CD4-positive, alpha-beta T cell treated with Interleukin-10 for 1 hour (primary cell): Measurements from ENCODE around the gene UNC5C.
"Not testable (repeated sequence)": the region's sequence is repeated elsewhere in the genome, so short reads cannot be mapped to it uniquely, and the experiment has no call there.

Experiments used
- DNase-seq: peaks from one replicate; pipeline ENCODE4 v3.0.0-alpha.2; 2020

UNC5C gene

DNA sequence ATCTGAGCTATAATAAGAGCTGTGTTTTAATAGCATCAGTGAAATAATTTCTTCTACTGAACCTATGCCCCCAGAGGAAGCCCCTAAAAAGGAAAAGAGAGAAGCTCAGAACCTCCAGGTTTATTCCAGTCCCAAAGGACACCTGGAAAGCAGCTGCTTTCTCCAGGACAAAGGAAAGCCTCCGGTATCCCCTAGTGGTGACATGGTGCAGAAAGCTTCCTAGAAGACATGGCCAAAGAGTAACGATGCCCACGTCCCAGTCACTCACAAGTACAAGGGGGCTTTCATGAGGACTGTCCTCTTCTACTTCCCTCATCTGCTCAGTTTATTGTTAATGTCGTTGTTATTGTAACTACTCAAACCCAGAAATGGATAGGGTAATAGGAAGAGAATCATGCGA lies 343.9 kb downstream of the UNC5C start:
- DNase-seq, result no peak

DNA sequence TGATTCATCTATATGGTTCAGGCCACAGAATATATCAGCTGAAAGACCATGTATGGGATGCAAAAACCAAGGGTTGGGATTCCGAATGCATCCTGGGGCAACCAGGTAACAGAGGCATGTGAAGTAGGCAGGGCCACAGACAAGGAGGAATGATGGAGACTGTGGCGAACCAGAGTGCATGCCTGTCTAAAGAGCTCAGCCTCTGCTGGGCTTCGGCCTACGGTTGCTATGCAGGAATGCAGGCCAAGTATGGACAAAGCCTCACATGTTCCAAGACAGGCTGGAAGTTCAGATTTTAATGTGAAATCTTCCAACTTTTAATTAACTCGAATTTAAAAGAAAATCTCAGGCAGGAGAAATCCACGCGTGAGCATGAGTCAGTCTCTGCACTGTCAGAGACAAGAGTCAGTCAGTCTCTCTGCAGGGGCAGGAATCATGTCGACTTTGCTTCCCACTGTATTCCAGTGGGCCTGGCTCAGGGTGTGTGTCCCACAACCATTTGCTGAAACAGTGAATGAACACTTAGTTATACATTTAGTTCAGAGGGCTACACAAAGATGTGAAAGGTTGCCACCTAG lies 344.4 kb downstream of the UNC5C start:
- no peak for DNase-seq

DNA sequence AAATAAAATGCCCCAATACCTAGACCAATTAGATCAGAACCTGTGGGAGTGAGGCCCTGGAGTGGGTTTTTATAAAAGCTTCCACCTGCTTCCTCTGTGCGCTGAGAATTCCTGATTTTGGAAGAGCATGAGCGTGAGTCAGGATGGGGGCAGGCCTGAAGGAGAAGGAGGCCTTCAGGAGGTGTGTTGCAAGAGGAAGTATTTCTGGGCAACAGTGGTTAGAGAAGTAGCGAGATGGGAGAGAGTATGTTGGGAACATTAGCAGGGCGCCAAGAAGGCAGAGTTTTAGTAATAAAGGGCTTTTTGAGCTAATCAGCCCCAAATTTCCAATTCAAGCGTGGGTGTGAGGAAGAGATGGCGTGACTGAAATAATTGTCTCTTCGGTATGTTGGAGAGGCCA lies 349.8 kb downstream of the UNC5C start:
- no peak for DNase-seq

DNA sequence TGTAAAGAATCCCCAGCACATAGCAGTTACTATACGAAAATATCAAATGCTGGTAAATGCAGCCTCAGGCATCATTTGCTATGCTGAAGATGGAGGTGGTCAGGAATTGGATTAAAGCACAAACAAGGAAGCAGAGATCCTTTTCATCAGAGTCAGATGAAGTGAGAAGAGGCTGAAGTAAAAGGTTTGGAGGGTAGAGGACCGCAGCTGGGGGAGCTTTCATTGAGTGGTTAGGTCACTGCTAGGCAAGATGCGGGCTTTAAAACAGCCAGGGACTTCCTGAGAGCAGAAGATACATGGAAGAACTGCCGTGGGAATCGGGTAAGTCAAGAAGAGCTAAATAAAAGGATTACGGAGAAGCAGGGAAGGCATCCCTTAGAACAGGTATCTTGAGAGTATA lies 351.4 kb downstream of the UNC5C start:
- no peak for DNase-seq

DNA sequence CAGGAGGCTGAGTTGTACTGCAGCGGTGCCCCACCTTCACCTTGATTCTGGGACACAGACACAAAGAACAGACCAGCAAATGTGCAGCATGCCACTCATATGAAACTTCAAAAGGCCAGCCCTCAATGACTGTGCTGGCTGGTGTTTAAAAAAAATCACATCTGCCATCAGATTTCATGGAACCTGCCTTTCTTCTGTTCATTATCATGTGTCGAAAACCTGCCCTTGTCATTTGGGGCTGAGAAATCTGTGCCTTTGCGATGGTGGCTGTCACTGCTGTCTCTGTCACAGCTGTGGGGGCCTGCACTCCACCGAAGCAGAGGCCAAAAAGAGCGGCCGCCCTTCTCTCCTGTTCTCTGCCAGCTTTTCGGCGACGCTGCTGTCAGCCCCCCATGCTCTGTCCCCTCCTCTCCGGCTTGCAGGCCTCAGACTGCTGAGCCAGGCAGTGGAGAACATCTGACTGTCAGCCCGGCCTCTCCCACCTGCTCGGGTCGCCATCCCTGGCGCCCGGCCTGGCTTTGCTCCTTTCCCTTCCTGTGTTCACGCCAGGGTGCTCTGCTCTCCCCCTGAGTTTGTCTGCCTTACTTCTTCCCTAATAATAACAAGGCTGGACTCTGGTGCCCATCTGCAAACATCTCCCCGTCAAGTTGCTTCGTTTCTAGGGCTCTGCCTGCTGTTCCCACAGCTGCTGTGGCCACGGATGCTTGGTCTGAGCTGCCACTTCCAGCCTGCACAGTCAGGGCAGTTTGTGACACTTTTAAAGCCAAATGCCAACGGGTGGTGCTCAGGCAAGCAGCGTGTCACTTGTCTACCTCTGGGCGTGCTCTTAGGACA lies 355.2 kb downstream of the UNC5C start:
- DNase-seq, result no peak

DNA sequence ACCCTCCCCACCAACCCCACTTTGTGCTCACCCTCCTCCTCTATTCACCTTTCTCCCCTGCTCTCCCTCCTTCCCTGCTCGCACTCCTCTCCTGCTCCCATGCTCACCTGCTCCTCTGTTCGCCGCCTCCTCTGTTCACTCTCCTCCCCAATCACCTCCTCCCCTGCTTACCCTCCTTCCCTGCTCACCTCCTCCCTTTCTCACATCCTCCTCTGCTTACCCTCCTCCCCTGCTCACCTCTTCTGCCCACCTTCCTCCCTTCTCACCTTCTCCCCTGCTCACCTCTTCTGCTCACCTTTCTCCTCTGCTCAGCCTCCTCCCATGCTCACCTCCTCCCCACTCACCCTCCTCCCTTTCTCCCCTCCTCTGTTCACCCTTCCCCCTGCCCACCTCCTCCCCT lies 357.2 kb downstream of the UNC5C start:
- DNase-seq, result no peak

DNA sequence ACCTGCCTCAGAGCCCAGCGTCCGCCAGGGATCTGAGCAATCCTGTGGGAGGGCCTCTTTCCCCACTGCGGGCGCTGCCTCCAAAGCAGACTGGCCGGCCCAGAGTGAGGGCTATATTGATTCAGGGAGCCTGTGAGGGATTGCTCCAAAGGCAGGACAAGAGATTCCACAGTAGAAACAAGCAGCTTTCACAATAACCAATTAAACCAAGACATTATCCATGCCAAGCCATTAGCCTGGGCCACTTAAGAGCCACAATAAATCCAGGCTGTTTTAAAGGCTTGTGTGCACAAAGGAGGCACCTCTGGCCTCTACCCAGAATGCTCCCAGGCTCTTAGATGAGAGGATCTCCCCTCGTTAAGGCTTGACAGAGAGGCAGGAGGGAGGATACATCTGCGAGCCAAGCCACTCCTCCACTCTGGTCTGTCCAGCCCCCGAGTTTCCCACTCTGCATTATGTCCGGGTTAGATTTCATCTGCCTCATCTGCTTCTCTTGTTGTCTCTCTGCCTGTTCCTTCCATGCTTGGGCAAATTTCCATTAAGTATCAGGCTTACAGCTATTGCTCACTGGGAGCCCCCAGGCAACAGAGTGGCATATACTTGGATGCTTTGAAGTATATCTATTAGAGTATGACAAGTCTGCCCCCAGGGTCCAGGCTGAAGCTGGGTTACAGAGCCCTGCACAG lies 357.9 kb downstream of the UNC5C start:
- no peak for DNase-seq

DNA sequence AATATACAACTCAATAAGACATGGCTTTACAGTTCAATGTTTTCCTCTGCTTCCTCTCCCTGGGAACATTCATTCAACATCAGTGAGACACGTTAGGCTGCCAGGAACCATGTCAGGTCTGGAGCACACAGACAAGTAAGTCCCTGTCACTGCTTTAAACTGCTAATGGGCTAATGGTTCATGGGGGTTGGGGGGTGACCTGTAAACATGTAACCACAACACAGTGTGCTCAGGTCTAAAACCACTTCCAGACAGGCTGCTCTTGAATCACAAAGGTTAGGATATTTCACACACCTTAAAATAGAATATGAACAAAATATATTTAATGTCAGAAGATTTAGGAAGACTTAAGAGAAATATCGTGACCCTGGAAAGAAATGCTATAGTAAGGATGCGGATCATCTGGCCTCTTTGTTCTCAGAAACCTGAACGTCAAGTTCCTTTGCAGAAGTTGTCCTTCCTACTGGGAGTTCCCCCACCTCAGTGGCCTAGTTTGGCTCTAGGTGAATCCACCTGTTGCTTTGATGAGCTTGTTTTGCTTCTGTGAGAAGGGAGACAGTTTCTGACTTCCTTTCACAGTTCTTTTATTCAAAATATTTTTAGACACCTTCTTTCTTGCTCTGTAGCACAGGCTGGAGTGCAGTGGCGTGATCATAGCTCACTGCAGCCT lies 359.9 kb downstream of the UNC5C start:
- peak; percentile 30 for DNase-seq

DNA sequence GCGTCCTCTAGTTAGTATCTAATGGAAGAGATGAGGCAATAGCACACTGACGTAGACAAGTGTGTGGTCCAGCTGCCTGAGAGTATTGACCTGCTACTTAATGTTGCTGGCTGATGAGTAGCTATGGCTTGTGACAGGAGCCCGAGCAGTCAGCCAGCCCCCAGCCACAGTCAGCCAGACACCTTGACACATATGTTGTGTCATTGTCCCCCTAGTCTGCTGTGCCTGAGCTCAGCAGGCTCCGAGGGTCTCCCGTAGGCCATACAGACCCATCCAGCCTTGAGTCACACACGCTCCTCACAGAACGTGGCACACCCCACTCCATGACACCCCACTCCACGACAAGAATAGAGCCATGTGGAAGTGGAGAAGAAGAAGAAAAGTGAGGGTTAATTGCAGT lies 362.1 kb downstream of the UNC5C start:
- DNase-seq, result no peak

DNA sequence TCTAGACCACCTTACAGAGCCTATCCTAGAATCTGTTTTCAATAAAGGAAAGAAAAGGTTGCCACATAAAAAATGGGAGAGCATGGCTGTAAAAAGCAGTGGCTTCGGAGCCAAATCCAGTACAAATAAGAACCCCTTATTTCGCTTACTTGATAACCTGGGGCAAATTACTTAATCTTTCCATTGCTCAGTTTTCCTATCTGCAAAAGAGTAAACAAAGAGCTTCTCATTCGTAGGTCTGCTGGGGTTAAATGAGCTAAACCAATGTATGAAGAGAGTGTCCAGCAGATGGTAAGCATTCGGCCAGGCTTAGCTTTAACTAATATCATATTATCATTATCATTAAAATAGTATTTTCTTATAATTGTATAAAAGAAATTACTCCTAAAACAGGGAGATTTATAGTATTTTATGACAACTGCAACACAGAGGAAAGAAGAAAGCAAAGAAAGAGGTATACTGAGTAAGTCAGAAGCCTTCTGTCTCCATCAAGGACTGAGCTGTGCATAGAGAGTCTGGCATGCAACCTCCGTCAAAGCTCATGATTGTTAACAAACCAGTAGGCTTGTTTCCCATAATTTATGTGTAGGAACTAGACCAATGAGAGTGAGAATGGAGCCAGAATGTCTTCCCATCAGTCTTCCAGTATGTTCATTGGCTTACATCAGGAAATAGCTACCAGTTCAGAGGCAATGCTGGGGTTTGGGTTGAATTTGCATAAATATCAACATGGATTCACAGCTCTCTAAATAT lies 364.9 kb downstream of the UNC5C start:
- DNase-seq, result no peak

DNA sequence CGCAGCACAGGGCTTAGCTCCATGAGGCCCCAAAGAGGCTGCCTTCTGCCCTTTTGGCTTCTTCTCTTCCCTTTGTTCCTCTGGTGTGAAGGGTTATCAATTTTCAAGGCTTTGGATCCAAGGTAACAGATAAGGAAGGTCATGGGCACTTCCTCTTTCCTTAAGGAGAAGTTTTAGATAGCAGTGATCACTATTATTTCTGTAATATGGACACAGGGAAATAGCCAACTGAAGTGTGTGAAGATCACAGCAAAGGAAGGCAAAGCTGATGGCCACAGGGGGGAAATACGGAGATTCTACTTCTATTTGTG lies 366.8 kb downstream of the UNC5C start:
- no peak for DNase-seq

DNA sequence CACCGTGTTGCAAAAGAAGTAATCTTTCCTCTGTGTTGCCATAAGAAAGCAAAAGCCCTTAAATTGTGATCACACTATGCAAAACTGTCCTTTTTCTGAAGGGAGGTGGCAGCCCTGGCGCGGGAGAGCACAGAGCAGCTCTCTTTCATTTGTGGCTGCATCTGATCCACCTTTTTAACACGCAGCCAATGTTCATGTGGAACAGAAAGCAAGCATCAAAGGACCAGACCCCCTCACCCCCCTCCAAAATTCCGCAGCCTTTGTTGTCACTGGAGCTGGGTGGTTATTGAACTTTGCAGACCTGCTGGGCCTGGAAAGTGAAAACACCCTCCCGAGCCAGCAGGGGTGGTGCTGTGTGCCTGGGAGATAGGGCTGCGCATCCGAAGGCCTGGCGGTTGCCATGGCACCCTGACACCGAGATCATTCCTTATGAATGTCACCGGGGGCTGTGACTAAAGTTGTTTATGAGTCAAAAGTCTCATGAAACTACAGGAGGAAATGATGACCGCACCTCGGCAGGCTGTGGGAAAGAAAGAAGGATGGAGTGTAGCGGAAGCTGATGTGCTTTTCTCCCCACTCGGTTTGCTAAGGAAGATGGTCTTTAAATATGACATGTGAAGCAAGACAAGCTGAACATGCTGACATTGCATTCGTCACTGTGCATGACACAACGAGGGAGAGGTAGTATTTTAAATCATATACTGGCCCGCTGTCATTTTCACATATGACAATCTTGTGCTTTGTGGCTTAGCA lies 367.4 kb downstream of the UNC5C start:
- peak; percentile 12 for DNase-seq

DNA sequence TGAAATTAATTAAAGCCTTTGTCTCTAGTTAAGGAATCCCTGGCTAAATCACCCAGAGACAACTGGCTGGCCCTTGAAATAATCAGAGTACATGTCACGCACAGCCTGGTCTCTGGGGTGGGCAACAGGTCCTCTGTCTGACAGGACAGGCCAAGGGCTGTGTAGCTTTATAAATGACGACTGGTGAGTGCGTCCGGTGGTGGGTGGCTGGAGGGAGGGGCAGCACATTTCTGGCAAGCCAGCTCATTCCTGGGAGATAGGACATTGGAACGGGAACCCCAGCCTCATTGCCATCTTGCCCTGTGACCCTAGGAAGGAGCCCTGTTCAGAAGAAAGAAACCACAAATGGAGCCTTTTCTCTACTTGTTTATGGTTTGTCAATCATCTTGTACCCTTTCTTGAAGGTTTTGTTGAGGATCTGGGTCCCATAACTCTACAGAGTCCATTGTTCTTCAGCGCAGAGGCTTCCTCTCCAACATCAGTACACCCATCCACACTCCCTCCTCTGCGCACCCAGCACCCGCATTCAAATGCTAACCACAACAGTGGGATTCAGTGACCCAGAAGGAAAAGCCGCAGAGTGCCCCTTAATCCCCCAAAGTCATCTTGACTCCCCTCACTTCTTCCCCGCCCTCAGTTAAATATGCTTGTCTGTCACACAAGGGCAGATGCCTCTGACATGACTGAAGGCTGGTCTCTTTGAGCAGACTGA lies 368.1 kb downstream of the UNC5C start:
- DNase-seq, result no peak

DNA sequence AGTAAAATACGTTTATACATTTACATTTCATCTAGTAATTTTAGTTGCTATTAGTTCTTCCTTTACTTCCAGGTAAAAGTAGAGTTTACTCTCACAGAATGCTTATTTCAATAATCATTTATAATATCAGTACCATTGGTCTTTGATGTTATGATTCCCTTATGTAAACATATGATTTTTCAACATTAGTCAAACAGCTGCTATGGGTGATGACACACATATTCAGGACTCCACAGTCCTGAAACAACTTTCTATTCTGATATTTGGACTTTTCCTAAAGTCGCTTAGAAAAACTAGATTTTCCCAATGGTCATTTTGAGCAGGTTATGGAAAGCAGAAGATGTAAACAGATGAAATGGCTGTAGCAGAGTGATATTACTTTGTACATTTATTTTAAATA lies 369.8 kb downstream of the UNC5C start:
- DNase-seq, result no peak

DNA sequence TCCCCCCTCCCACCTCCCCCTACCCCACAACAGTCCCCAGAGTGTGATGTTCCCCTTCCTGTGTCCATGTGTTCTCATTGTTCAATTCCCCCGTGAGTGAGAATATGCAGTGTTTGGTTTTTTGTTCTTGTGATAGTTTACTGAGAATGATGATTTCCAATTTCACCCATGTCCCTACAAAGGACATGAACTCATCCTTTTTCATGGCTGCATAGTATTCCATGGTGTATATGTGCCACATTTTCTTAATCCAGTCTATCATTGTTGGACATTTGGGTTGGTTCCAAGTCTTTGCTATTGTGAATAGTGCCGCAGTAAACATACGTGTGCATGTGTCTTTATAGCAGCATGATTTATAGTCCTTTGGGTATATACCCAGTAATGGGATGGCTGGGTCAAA lies 377.4 kb downstream of the UNC5C start:
- not testable (repeated sequence) for DNase-seq

DNA sequence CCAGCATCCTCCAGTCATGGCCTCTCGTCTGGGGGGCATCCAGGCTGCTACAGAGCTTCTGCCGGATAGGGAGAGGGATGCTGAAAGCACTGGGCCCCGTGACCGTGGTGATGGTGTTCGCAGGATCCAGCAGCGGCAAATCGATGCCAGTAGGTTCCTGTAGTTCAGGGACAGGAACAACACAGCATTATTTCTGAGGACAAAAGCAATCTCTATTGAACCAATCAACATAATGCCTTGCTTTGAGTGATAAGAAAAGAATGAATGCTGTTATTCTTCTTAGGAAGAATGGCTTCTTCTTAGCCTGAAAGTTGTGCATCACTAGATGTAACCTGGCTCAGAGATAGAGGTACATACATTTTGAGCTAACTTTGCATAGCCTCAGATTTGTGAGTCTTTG lies 378.6 kb downstream of the UNC5C start:
- DNase-seq, result no peak

DNA sequence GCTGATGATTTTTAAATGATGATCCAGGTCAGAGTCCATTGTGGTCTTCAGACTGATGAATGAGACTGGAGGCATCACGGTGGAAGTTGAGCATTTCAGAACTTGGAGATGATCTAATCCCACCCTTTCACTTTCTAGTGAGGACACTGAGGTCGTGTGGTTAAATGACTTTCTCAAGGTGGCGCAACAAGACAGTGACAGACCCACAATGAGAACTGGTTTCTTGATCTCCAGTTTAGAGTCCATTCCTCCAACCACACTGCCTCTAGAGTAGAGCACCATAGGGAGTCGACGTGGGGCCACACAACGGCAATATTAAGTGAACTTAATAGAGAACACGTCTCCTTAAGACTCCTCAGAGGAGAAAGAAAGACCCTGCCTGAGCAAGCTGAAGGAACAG lies 381.0 kb downstream of the UNC5C start:
- no peak for DNase-seq

DNA sequence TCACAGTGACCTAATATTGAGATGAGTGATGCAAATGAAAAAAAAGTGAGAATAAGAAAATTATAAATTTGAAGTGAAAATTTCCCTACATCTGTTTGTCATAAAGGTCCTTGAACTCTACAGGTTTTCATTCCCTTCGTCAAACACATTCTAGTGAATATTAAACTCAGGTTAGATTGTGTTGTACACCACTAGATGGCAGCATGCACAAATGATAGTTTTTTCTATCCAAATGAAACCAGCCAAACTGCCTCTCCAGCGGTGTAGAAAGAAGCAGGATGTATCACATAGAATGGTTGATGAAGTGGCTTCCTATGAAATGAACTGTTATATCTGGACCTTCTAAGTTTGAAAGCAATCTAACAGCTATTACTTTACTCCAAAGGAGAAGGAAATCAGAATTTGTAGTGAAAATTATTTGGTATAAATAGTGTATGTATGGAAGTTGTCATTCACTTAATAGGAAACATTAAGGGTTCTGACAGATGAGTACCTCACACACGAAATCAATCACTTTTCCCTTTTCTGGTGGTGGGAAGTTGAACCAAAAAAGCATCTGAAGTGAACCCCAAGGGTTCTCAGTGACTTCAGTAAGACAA lies 382.7 kb downstream of the UNC5C start:
- peak; percentile 66 for DNase-seq

DNA sequence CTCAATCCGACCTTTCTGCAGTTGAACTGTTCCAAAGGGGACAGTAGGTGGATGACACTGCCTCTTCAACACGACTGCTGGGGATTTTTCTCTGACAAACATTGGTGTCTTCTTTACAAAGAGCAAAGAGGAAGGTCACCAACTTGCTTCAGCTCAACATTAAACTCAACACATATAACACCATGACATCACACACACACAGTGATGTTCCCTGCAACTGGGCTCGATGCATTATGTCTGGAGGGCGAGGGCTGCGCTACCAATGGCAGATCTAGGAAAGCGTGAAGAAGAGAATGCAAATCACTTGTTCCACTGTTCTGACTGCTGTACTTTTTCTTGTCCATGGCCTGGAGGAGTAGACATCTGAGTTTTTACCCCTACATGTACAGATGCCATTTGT lies 385.9 kb downstream of the UNC5C start:
- DNase-seq, result no peak

DNA sequence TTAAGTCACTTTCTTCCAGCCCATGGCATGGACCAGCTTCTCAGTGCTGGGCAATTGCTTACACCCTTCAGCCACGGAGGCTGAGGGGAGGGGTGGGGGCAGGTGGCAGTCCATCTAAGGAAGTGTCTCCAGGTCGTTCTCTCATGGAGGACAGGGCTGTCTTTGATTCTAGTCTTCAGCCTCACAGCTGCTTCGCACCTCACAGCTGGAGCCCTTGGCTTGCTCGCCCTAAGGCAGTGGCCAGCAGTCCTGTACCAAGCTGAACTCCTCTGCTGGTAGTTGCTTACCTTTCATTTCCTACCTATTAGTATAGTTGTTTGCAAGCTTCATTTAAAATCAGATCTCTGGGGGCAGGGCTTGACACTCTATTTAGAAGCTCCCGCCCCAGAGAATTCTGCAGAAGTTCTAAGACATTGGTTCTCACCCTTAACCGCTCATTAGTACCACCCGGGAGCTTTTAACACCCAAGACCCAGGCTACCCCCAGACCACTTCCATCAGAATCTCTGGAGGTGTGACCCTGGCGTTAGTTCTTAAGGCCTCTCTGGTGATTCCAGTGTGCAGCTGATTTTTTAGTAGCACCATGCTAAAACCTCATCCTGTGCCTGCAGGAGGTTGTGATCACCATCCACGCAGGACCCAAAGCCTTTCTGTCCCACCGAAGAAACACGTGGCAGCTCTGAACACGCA lies 386.8 kb downstream of the UNC5C start:
- no peak for DNase-seq

DNA sequence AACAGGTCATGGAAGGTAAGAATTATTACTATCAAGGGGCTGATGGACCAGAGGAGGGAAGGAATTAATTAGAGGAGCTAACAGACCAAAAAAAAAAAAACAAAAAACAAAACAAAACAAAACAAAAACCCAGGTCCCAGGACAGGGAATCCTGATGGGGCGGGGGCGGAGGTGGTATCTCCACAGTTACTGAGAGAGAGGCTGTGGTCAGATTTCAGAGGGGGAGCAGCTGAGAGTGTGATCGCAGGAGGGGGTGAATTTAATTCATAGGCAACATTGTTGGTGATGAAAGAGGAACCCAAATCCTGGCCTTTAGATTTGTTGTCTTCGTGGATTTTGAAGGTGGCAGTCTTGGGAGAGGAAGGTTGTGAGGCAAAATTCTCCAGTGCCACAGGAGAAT lies 389.4 kb downstream of the UNC5C start:
- no peak for DNase-seq
